ENCODE measurements around the gene UMAD1. TPM values are rescaled to one million over a fixed set of nuclear protein-coding genes. Genes with fewer than 3 reads are reported as not detected.
A peak's percentile ranks its signal among the peaks of the same experiment; 100 is the strongest.

Gene UMAD1
- total and polyA plus RNA-seq, 2 of the 4 experiments (the other 2 are of a cell fraction) = 5.2 to 8.4 TPM

GRCh38 chr7:7653593-7654187 is 13.1 kb downstream of the UMAD1 start:
- no peaks in the 10 kb centered on the region for H3K9me3 ChIP-seq (ENCODE audit: control insufficient read depth, insufficient read depth, low read length)
- no peak for DNase-seq
- no peak overlapping the region for H3K4me2 ChIP-seq (ENCODE audit: low read depth, low read length)
- H2AK9ac ChIP-seq (replicated peaks; ENCODE audit: low read depth, low read length, poor library complexity) = no peak overlapping the region
- no peak overlapping the region for H3K4ac ChIP-seq (ENCODE audit: low read depth, low read length)
- no peak overlapping the region for H4K91ac ChIP-seq (ENCODE audit: insufficient read depth, low read depth, low read length)
- H2BK20ac ChIP-seq (ENCODE audit: low read depth, low read length) = no peak overlapping the region
- peaks cover 0 to 2% of the 10 kb centered on the region in 2 experiments; a peak in 2 of 4 replicates for H3K79me1 ChIP-seq (ENCODE audit: low read depth in 1 of 2, low read length in 2 of 2)
- intact Hi-C loops (cut with micrococcal nuclease) = no loop called here
- TF ChIP-seq ELK1 (IDR thresholded peaks at IDR 0.05; ENCODE audit: borderline replicate concordance, low read depth, low read length) = no peak
- no peak for TF ChIP-seq FOS (IDR thresholded peaks at IDR 0.05; ENCODE audit: low read depth, low read length)
- no peak for TF ChIP-seq RAD21 (IDR thresholded peaks at IDR 0.05; ENCODE audit: low read length)
- peak; percentile 36; the same call in 1 of the 2 replicates for TF ChIP-seq CTCF (conservative IDR thresholded peaks at IDR 0.05; ENCODE audit: low read depth, low read length)
- 0 out of 2 replicates have a peak, but pooled peaks have one; percentile 7 for TF ChIP-seq CEBPB (IDR thresholded peaks at IDR 0.05; ENCODE audit: low read depth, low read length)
- no peak for TF ChIP-seq NFE2L2 (IDR thresholded peaks at IDR 0.05; ENCODE audit: low read depth, low read length)
- dilution Hi-C loops (cut with HindIII; ENCODE audit: low sequenced_read_pairs, unreplicated experiment) = no loop called here
- H3K18ac ChIP-seq (ENCODE audit: low read depth, low read length) = no peak overlapping the region
- H4K20me1 ChIP-seq (ENCODE audit: insufficient read depth, low read length) = no peaks in the 10 kb centered on the region
- no peak overlapping the region for H3K14ac ChIP-seq (replicated peaks; ENCODE audit: low read depth, low read length)
- H2BK15ac ChIP-seq (ENCODE audit: low read depth, low read length) = no peak overlapping the region
- no peak overlapping the region for H2AFZ ChIP-seq (replicated peaks; ENCODE audit: low read length, poor library complexity)
- no peaks in the 10 kb centered on the region for H3K9me1 ChIP-seq (ENCODE audit: insufficient read depth, low read length)
- no peaks in the 10 kb centered on the region for H3K36me3 ChIP-seq (ENCODE audit: control insufficient read depth, insufficient read depth, low read length)
- H2BK120ac ChIP-seq (ENCODE audit: low read depth, low read length) = no peak overlapping the region
- H3K4me1 ChIP-seq (ENCODE audit: control insufficient read depth, insufficient read depth, low read length) = no peaks in the 10 kb centered on the region
- H2BK5ac ChIP-seq (ENCODE audit: low read depth, low read length, poor library complexity, severe bottlenecking) = no peak overlapping the region
- no peak overlapping the region for H3K23ac ChIP-seq (ENCODE audit: low read depth, low read length)
- ChIA-PET CTCF (no interaction called here), POLR2A (ENCODE audit: unreplicated experiment) (no interaction called here)
- no peak overlapping the region for H2AK5ac ChIP-seq (ENCODE audit: low read depth, low read length)
- no peak overlapping the region for H4K8ac ChIP-seq (ENCODE audit: low read depth in 2 of 2, low read length in 2 of 2)
- no peak overlapping the region for H3K56ac ChIP-seq (ENCODE audit: extremely low read depth, insufficient read depth, low read length)
- H3K9ac ChIP-seq (ENCODE audit: low read depth, low read length) = no peak overlapping the region
- H3K27ac ChIP-seq (ENCODE audit: insufficient read depth, low read length) = no peak overlapping the region
- WGBS, 2 experiments (ENCODE audit: extremely low coverage in 2 of 2, insufficient read length in 1 of 2) = no CpG with 5 or more reads among the region's 3 CpGs
- no peak overlapping the region for H3K4me3 ChIP-seq (ENCODE audit: insufficient read depth, low read depth, low read length)
- H3K27me3 ChIP-seq (ENCODE audit: control insufficient read depth, insufficient read depth, low read length) = no peaks in the 10 kb centered on the region
- ATAC-seq (ENCODE audit: low read depth) = no peak
- no peak overlapping the region for H4K5ac ChIP-seq (ENCODE audit: low read depth, low read length)
- BruUV-seq (replicated peaks) = no TSS peak
- in situ Hi-C loops (cut with MboI; ENCODE audit: low sequenced_read_pairs) = loop anchor here (25.0 kb wide), 1 partner anchor 559 kb away; no protein-coding TSS in a partner anchor
